ENCODE measurements around the gene KCNK1.

- TF ChIP-seq YY1 (IDR thresholded peaks at IDR 0.05; ENCODE audit: insufficient read depth, insufficient read length) (no peak), ZNF274 (IDR thresholded peaks at IDR 0.05; ENCODE audit: low read depth, low read length) (no peak), SUZ12 (IDR thresholded peaks at IDR 0.05; ENCODE audit: extremely low read depth, insufficient read depth, insufficient read length) (no peak)
These were observed 45.6 kb downstream of the KCNK1 start for GRCh38 chr1:233659495-233659894.
